Omental fat pad (tissue), 4 donors: ENCODE results near the gene DNAJC5G. TPM values are rescaled to one million over a fixed set of nuclear protein-coding genes. Genes with fewer than 3 reads are reported as not detected.

Source experiments
- ATAC-seq: fragments of 150-250 bp; one replicate; pipeline ENCODE4 v1.9.1; 2016; ENCODE audit warnings: mild to moderate bottlenecking, moderate library complexity; ENCODE audit not compliant: low FRiP score
- DNase-seq: peaks from one replicate; pipeline ENCODE4 v3.0.0-alpha.2; 2019; ENCODE audit warnings: low spot score
- total RNA-seq, 4 donors: library from RNA; depleted of rRNA; stranded (reverse); fragments of >200 nt; gene quantifications; one replicate each; pipeline ENCODE4 v1.1.0, GENCODE V29; 2016
- TF ChIP-seq, protein P1 (sequence below), 3 donors: fragments of 450-650 bp; IDR thresholded peaks; one replicate each; pipeline ENCODE4 v1.5.1; 2016 to 2017; ENCODE audit warnings: antibody characterized with exemption in 3 of 3, mild to moderate bottlenecking in 3 of 3, moderate library complexity in 2 of 3

DNAJC5G gene
- total RNA-seq, 4 donors from 2014 or later: 0.79 TPM; not detected in 3

DNA sequence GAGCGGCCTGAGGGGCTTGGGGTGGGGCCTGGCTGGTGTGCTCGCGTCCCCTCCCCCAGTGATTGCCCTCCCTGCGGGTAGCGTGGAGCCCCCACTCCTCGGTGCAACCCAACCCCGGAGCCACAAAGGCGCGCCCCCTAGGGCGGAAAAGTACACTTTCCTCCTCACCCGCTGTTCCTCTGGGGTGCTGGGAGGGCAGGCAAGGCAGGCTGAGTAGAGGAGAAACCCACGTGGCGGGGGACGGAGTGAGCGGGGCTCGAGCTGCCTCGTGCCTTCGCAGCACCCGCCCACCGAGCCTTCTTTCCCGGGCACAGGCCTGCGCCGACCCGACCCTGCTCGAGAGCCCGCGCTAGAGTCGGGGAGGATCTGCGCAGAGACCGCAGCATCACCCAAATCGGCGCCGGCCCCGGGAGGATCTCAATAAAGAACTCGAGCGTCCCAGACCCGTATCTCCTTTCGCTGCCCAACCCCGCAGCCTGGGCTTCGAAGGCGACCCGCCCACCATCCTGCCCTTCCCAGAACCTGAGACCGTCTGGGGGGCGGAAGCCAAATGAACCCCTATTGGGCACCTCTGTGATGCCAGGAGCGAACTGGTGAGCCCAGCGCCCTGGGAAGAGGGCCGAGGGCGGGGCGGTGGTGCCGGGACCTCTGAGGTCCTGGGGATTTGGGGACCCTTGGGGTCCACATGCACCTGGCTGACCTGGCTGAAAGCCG, 31.5 kb downstream of the DNAJC5G start:
- TF ChIP-seq, protein P1, sequence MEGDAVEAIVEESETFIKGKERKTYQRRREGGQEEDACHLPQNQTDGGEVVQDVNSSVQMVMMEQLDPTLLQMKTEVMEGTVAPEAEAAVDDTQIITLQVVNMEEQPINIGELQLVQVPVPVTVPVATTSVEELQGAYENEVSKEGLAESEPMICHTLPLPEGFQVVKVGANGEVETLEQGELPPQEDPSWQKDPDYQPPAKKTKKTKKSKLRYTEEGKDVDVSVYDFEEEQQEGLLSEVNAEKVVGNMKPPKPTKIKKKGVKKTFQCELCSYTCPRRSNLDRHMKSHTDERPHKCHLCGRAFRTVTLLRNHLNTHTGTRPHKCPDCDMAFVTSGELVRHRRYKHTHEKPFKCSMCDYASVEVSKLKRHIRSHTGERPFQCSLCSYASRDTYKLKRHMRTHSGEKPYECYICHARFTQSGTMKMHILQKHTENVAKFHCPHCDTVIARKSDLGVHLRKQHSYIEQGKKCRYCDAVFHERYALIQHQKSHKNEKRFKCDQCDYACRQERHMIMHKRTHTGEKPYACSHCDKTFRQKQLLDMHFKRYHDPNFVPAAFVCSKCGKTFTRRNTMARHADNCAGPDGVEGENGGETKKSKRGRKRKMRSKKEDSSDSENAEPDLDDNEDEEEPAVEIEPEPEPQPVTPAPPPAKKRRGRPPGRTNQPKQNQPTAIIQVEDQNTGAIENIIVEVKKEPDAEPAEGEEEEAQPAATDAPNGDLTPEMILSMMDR (IDR thresholded peaks at IDR 0.05): no peak
- ATAC-seq: no peak
- no peak for DNase-seq

DNA sequence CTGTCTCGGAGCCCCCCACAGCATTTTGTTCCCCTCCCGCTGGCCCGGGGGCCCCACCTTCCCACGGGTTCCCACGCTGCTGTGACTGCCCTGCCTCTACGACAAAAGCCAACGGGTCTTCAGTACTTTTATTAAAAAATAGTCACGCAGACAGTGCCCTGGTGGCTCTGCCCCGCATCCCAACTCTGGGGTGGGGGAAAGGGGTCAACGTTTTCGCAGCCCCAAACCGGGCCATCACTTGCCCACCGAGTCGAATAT, 32.0 kb downstream of the DNAJC5G start:
- TF ChIP-seq, protein P1 (IDR thresholded peaks at IDR 0.05): no peak
- DNase-seq: no peak

DNA sequence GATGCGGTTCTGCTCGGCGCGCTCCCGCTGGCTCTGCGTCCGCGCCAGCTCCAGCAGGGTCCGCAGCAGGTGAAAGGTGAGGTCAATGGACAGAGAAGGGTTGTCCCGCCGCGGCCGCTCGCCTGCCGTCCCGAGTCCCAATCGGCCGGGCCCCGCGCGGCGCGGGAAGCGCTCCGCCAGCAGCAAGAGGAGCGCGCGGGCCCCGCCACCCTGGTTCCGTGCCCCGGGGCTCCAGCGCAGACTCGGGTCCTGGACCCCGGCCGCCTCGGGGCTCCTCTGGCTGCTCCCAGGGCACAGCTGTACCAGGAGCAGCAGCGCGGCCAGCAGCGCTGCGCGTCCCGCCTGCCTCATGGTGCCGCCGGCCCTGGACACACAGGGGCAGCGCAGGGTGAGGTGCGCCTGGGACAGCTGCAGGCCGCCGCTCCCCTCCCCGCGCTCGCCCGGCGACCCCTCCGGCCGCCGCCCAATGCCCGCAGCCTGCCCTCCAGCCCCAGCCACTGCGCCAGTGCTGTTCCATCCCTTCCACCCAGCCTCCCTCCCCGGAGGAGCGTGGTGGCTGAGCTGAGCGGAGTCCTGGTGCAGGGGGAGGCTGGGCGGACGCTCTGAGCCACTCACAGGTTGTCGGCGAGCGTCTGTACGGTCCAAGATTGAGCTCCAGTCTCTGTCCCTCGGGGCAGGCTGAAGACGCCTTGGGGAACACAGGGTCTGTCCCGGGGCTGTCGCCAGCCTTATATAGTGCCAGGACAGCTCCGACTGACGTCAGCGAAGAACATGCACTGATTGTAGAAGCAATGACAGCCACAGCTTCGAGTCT, 32.5 kb downstream of the DNAJC5G start:
- ATAC-seq: peak; percentile 8
- DNase-seq: no peak
- TF ChIP-seq, protein P1 (IDR thresholded peaks at IDR 0.05): no peak

More for the DNA sequence above, 32.0 kb downstream of the DNAJC5G start:
- no peak for ATAC-seq

DNA sequence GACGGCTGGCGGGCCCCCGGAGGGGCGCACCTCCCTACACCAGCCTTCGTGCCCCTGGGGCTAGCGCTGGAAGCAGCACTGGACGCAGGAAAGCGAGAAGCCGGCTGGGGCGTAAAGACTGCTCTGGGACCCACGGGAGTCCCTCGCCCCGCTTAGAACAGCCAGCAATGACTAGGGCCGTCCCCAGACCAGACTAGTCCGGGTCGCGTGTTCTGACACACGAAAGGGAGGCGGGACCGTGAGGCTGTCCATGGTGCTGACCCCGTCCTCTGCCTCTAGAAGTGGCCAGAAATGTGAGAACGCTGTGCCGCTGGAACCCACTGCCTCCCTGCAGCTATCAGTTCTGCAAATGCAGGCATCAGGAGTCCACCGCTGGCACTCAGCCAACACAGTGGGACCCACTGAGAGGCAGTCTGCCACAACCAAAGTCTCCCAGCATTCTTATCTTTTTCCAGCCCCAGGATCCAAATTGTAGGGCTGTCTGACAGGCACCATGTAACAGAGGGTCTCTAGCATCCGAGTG, 33.2 kb downstream of the DNAJC5G start, which contains the start of gene UCN:
TSS of gene UCN (minus strand) at position 87 of the 523 bp plus-strand sequence. CDS start 550 bp downstream, outside the sequence.
- ATAC-seq (no peak), DNase-seq (no peak)
- TF ChIP-seq, protein P1 (IDR thresholded peaks at IDR 0.05): no peak

DNA sequence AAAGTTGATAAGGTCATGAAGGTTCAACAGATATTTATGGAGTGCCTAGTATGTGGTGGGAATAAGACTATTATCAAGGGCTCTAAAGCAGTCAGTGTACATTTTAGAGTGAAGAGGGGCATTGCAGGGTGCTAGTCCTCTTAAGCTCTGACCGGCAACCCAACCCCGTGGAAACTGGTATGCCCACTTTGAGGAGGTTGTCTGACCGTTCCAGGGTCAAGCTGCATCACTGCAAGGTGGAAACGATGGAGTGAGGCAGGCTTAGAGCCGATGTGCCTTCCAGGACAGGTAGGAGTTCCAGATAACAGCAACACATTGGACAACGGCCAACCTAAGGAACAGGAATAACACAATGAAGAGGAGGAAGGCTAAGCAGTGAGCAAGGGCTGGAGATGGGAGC, 34.4 kb downstream of the DNAJC5G start:
- TF ChIP-seq, protein P1 (IDR thresholded peaks at IDR 0.05): no peak
- ATAC-seq: no peak
- no peak for DNase-seq

DNA sequence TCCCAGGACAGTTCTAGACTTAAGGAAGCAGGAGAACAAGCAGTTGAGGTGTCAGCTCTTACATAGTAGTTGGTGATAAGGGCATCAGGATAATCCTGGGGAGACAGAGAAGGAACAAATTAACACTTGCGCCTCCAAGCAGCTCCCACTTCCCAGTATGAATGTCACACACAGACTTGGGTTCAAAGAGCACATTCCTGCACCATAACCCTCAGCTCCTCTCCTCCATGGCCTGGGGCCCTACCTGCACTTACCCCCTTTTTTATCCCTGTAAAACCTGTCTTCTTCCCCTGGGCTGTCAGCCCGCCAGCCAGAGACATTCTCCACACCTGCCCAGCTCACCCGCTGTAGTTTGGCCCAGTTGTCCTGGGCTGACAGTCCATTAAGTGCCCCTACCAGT, 36.9 kb downstream of the DNAJC5G start:
- TF ChIP-seq, protein P1 (IDR thresholded peaks at IDR 0.05): no peak
- DNase-seq (no peak), ATAC-seq (no peak)
